Subcutaneous abdominal adipose tissue (tissue), 5 donors: ENCODE results near the gene IQCN.

ENCODE experiments used
- H3K27ac ChIP-seq: one replicate; pipeline ENCODE4 v1.7.0; 2013; ENCODE audit warnings: low read depth, mild to moderate bottlenecking, inconsistent platforms, low read length, moderate library complexity
- H3K27me3 ChIP-seq, 5 donors: one replicate each; pipeline ENCODE4 v1.7.0; 2013; ENCODE audit warnings: low read length in 5 of 5, inconsistent platforms in 1 of 5; ENCODE audit not compliant: control insufficient read depth in 5 of 5, insufficient read depth in 4 of 5
- H3K36me3 ChIP-seq, 5 donors: one replicate each; pipeline ENCODE4 v1.7.0; 2013; ENCODE audit warnings: low read length in 5 of 5; ENCODE audit not compliant: control insufficient read depth in 5 of 5, insufficient read depth in 5 of 5
- H3K4me1 ChIP-seq, 5 donors: one replicate each; pipeline ENCODE4 v1.7.0; 2013; ENCODE audit warnings: low read length in 5 of 5, mild to moderate bottlenecking in 3 of 5, moderate library complexity in 1 of 5; ENCODE audit not compliant: control insufficient read depth in 5 of 5, insufficient read depth in 5 of 5
- H3K4me3 ChIP-seq, 5 donors: one replicate each; pipeline ENCODE4 v1.7.0; 2013; ENCODE audit warnings: low read length in 5 of 5, low read depth in 1 of 5
- H3K9ac ChIP-seq, 5 donors: one replicate each; pipeline ENCODE4 v1.7.0; 2013; ENCODE audit warnings: low read length in 5 of 5, mild to moderate bottlenecking in 4 of 5, moderate library complexity in 3 of 5
- H3K9me3 ChIP-seq, 5 donors: one replicate each; pipeline ENCODE4 v1.7.0; 2013; ENCODE audit warnings: low read length in 5 of 5; ENCODE audit not compliant: control insufficient read depth in 5 of 5
- donor health status: healthy.
- donor health status: healthy.
- donor health status: healthy.
- donor health status: healthy.
- donor health status: healthy.

The IQCN gene

DNA sequence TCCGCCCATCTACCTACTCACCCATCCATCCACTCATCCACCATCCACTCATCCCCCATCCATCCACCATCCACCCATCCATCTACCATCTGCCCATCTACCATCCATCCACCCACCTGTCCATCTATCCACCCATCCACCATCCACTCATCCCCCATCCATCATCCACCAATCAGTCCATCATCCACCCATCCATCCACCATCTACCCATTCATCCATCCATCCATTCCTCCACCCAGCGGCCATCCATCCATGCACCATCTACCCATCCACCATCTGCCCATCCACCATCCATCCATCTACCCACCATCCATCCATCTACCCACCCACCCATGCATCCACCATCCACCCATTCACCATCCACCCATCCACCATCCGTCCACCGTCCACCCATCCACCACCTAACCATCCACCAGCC is 20.8 kb upstream of the IQCN start:
- H3K27ac ChIP-seq: no peak overlapping the region
- no peak overlapping the region for H3K9ac ChIP-seq
- H3K36me3 ChIP-seq: no peaks in the 10 kb centered on the region
- peaks cover 2 to 38% (median 28%) of the 10 kb centered on the region in 5 donors for H3K4me1 ChIP-seq
- H3K9me3 ChIP-seq: no peaks in the 10 kb centered on the region
- no peaks in the 10 kb centered on the region for H3K27me3 ChIP-seq
- no peak overlapping the region for H3K4me3 ChIP-seq

GRCh38 chr19:18294467-18294864 is 20.2 kb upstream of the IQCN start:
- Histone ChIP-seq H3K9ac (no peak overlapping the region), H3K27me3 (no peaks in the 10 kb centered on the region), H3K4me3 (no peak overlapping the region), H3K9me3 (no peaks in the 10 kb centered on the region), H3K4me1 (peaks cover 2 to 42% (median 32%) of the 10 kb centered on the region in 5 donors), H3K36me3 (no peaks in the 10 kb centered on the region), H3K27ac (peak overlapping the region; percentile 95)

DNA sequence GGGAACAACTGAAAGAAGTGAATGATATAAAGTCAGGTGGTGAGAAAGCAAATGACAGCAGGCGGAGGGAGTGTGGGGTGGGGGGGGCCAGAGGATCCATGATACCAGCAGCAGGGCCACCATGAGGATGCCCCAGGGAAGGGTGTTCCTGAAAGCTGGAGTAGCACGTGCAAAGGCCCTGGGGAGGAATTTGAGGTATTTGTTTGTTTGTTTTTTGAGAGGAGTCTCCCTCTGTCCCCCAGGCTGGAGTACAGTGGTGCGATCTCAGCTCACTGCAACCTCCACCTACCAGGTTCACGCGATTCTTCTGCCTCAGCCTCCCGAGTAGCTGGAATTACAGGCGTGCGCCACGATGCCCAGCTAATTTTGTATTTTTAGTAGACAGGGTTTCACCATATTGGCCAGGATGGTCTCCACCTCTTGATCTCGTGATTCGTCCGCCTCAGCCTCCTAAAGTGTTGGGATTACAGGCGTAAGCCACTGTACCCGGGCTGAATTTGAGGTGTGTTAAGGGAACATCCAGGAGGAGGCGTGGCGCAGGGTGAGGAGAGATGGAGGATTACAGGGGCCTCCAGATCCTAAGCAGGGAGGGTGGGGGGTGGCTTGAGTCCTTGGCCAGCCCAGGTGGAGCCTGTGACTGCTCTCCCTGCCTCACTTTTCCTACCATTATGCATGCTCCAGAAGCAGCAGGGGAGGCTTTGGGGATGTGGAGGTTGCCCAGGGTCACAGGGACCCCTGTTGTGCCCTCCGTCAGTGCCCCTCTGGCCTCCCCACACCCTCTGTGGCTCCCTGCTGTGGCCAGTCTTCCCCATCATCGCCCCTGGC is 19.6 kb upstream of the IQCN start:
- peak overlapping the region in 3 of 5 donors; percentile 63 to 85 (median 84) for H3K4me3 ChIP-seq
- H3K27me3 ChIP-seq: no peaks in the 10 kb centered on the region
- peak overlapping the region; percentile 95 for H3K27ac ChIP-seq
- peak overlapping the region in 1 of 5 donors; percentile 92 for H3K9ac ChIP-seq
- H3K4me1 ChIP-seq: peaks cover 2 to 42% (median 32%) of the 10 kb centered on the region in 5 donors
- no peaks in the 10 kb centered on the region for H3K36me3 ChIP-seq
- H3K9me3 ChIP-seq: no peaks in the 10 kb centered on the region

DNA sequence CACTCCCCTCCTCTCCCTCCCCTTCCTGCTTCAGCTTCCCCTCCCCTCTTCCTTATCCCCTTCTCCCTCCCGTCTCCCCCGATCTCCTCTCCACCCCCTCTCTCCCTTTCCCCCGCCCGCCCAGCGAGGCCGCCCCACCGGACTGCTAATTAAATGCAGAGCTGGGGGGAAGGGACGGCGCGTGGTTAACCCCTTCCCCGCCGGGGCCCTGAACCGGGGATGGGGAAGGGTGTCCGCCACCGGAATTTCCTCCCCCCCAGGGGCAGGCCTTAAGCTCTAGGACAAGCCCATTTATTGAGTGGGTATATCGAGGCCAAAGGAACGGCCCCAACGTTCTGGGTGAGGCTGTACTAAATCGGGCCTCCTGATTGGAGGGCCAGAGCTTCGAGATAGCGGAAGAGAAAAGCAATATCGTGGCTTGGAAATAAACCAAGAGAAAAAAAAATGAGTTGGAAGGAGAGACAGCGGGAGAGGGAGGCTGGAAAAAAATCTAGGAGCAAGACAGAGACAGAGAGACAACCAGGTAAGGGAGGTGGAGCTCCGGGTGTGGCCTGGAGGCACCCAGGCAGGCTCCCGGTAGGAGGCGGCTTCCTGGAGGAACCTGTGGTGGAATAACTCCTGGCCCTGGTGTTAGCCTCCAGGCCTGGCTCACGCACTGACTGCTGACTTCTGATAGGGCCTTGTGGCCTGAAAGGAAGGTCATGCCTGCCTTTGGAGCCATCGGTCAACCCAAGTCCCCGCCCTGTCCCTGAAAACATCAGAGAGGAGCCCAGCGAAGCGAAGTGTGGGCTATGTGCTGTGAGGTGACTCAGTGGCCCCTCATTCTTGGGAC is 18.8 kb upstream of the IQCN start:
- H3K36me3 ChIP-seq: no peaks in the 10 kb centered on the region
- H3K4me1 ChIP-seq: peaks cover 2 to 42% (median 32%) of the 10 kb centered on the region in 5 donors
- H3K9me3 ChIP-seq: no peaks in the 10 kb centered on the region
- H3K27ac ChIP-seq: peak overlapping the region; percentile 95
- H3K9ac ChIP-seq: peak overlapping the region; percentile 68 to 92 (median 84)
- peak overlapping the region; percentile 83 to 90 (median 85) for H3K4me3 ChIP-seq
- no peaks in the 10 kb centered on the region for H3K27me3 ChIP-seq

DNA sequence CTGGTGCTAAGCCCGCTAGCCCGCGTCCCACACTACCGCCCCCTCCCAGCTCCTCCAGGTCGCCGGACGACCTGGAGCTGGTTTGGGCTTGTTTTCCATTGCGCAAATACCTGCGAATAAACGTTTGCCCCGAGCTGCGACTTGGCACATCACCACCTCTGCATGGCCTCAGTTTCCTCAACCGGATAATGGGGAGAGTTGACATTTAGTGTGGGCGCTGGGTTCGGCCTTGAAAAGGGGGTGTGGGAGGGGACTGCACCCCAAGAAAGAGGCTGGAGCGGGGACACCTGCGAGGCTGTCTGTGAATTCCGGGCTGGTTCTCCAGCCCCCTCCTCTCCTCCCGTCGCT is 18.2 kb upstream of the IQCN start:
- H3K4me3 ChIP-seq: peak overlapping the region; percentile 83 to 90 (median 85)
- H3K27ac ChIP-seq: peak overlapping the region; percentile 95
- H3K9me3 ChIP-seq: no peaks in the 10 kb centered on the region
- H3K4me1 ChIP-seq: peaks cover 2 to 42% (median 32%) of the 10 kb centered on the region in 5 donors
- peak overlapping the region; percentile 68 to 92 (median 84) for H3K9ac ChIP-seq
- H3K36me3 ChIP-seq: no peaks in the 10 kb centered on the region
- H3K27me3 ChIP-seq: no peaks in the 10 kb centered on the region

GRCh38 chr19:18291590-18292461 is 17.6 kb upstream of the IQCN start:
- Histone ChIP-seq H3K27ac (peak overlapping the region; percentile 95), H3K27me3 (no peaks in the 10 kb centered on the region), H3K36me3 (no peaks in the 10 kb centered on the region), H3K9me3 (no peaks in the 10 kb centered on the region), H3K4me1 (peaks cover 2 to 42% (median 30%) of the 10 kb centered on the region in 5 donors), H3K4me3 (peak overlapping the region; percentile 83 to 90 (median 85)), H3K9ac (peak overlapping the region; percentile 73 to 92 (median 84))

DNA sequence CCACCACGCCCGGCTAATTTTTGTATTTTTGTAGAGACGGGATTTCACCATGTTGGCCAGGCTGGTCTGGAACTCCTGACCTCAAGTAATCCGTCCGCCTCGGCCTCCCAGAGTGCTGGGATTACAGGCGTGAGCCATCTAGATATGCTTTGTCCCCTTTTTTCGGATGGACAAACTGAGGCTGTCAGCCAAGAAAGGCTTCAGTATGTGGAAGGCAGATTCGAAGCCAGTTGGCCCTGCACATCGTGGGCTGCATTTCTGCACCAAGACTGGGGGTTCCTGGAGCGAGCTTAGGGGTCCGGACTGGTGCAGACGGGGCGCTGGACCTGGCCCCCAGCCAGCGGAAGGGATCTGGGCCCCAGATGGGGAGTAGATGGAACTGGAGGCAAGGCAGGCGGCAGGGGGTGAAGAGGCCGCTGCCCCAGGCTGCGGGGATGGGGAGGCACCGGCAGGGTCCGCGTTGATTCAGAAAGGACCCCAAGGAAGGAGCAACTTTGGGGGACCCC is 16.8 kb upstream of the IQCN start:
- H3K36me3 ChIP-seq: no peaks in the 10 kb centered on the region
- H3K4me3 ChIP-seq: peak overlapping the region in 4 of 5 donors; percentile 83 to 85 (median 84)
- no peaks in the 10 kb centered on the region for H3K27me3 ChIP-seq
- peaks cover 2 to 42% (median 32%) of the 10 kb centered on the region in 5 donors for H3K4me1 ChIP-seq
- no peaks in the 10 kb centered on the region for H3K9me3 ChIP-seq
- peak overlapping the region in 3 of 5 donors; percentile 26 to 56 (median 43) for H3K9ac ChIP-seq
- H3K27ac ChIP-seq: peak overlapping the region; percentile 95

- no peak overlapping the region for H3K4me3 ChIP-seq
- H3K27me3 ChIP-seq: no peaks in the 10 kb centered on the region
- no peaks in the 10 kb centered on the region for H3K36me3 ChIP-seq
- peak overlapping the region; percentile 95 for H3K27ac ChIP-seq
- peaks cover 2 to 42% (median 32%) of the 10 kb centered on the region in 5 donors for H3K4me1 ChIP-seq
- no peaks in the 10 kb centered on the region for H3K9me3 ChIP-seq
- H3K9ac ChIP-seq: no peak overlapping the region
These were observed 16.2 kb upstream of the IQCN start for GRCh38 chr19:18290302-18291018.
